Measurements from ENCODE around the gene MTURN.

DNA sequence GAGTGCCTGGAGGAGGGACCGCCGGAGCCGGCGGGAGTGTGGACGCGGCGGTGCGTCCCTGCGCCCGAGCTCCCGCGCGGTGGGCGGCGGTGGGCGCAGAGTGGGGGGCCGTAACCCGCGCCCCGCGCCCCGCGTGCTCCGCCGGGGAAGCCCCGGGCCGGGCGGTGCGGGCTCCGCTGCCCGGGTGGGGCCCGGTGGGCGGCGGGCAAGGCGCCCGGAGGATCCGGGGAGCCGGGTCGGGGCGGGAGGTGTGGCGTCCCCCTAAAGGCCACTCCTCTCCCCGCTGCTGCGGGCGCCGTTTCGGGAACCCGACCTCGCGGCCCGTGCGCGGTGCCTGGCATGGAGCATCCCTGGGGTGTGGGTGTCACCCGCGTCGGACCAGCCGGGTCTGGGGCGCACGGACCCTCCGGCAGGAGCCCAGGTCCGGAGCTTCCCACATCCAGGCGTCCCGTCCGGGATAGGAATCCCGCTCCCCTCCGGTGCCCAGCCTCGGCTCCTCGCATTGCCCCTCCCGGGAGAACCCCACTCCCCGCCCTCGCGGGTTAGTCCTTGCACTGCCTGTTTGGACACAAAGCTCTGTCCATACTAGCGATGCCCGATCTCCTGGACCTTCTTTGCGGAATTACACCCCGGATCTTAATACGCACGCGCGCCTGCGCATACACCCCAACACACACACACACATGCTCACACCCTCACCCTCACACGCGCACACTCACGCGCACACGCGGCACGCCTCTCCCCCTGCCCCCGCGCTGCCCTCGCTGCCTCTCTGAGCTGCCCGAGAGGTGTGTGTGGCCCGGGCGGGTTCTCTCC is 723 bp downstream of the MTURN start:
- TF ChIP-seq DPF2 (IDR thresholded peaks at IDR 0.05) (no peak), KDM1A (IDR thresholded peaks at IDR 0.05; ENCODE audit: borderline replicate concordance) (no peak), YY1 (IDR thresholded peaks at IDR 0.05; ENCODE audit: low read depth, low read length) (no peak)

Measured in GM12878 (cell line).